Transverse colon (tissue), 4 donors: Measurements from ENCODE around the gene ERCC5. TPM values are rescaled to one million over a fixed set of nuclear protein-coding genes. Genes with fewer than 3 reads are reported as not detected.

Experiments used
- DNase-seq: peaks from one replicate; pipeline ENCODE4 v3.0.0-alpha.2; 2019
- H3K27ac ChIP-seq, 4 donors: fragments of 200-600 bp; sonication (generic); 2 replicates each; pipeline ENCODE4 v1.5.1; 2016 to 2018; ENCODE audit warnings: inconsistent platforms in 4 of 4
- H3K27me3 ChIP-seq: fragments of 200-600 bp; sonication (generic); 2 replicates; pipeline ENCODE4 v1.5.1; 2017; ENCODE audit warnings: inconsistent platforms
- H3K36me3 ChIP-seq, 4 donors: fragments of 200-600 bp; sonication (generic); 2 replicates each; pipeline ENCODE4 v1.5.1; 2017 to 2019; ENCODE audit warnings: inconsistent platforms in 4 of 4
- H3K4me1 ChIP-seq, 4 donors: fragments of 200-600 bp; sonication (generic); 2 replicates each; pipeline ENCODE4 v1.5.1; 2017 to 2020; ENCODE audit warnings: inconsistent platforms in 4 of 4
- H3K4me3 ChIP-seq, 4 donors: fragments of 200-600 bp; sonication (generic); 1 replicate in 1 of 4; 2 replicates in 3 of 4; pipeline versions ENCODE4 v1.5.1 to v1.6.1; 2017 to 2019; ENCODE audit warnings: inconsistent platforms in 4 of 4
- H3K9me3 ChIP-seq, 2 donors: fragments of 200-600 bp; sonication (generic); 2 replicates each; pipeline ENCODE4 v1.5.1; 2017 to 2019; ENCODE audit warnings: inconsistent platforms in 2 of 2
- CTCF ChIP-seq, 5 experiments: fragments of 200-600 bp in 3 of 5; fragments of 450-650 bp in 2 of 5; sonication (generic) in 3 of 5; IDR thresholded peaks; 1 replicate in 2 of 5; 2 replicates in 3 of 5; pipeline ENCODE4 v1.5.1; 2016 to 2017; ENCODE audit warnings: antibody characterized with exemption in 5 of 5, inconsistent platforms in 3 of 5, mild to moderate bottlenecking in 2 of 5, moderate library complexity in 1 of 5
- EP300 ChIP-seq: sonication (generic); formaldehyde crosslinking; IDR thresholded peaks from one replicate; pipeline ENCODE4 v1.6.1; 2017; ENCODE audit warnings: antibody characterized with exemption, low read depth
- POLR2A ChIP-seq: fragments of 450-650 bp; IDR thresholded peaks from one replicate; pipeline ENCODE4 v1.6.1; 2016; ENCODE audit warnings: antibody characterized with exemption, mild to moderate bottlenecking, moderate library complexity
- POLR2AphosphoS5 ChIP-seq, 3 donors: sonication (generic); formaldehyde crosslinking; IDR thresholded peaks; one replicate each; pipeline ENCODE4 v1.6.1; 2016; ENCODE audit warnings: antibody characterized with exemption in 3 of 3
- WGBS, 2 donors: methylation state at CpG; one replicate each; pipeline ENCODE4 v1.1.5; 2018; ENCODE audit warnings: low coverage in 1 of 2; 5-methylcytosine and 5-hydroxymethylcytosine counted together
- in situ Hi-C, 4 donors: fragments of 200-750 bp; cut with MboI; loops; one replicate each; pipeline versions ENCODE4 v1.15.0 to v1.15.1; 2017; ENCODE audit warnings: low sequenced_read_pairs in 3 of 4, low pct_ligation_motif_present in 1 of 4, low pct_unique_long_range_greater_than_20kb in 1 of 4
- intact Hi-C: fragments of 100-400 bp; cut with DNase I; formaldehyde crosslinking; loops from one replicate; pipeline ENCODE4 v1.15.1; 2023; ENCODE audit warnings: low total_unique reads
- total RNA-seq, 4 donors: library from RNA; depleted of rRNA; stranded (reverse); fragments of >200 nt; gene quantifications; one replicate each; pipeline ENCODE4 v1.1.0, GENCODE V29; 2016

The ERCC5 gene
- total RNA-seq, 4 donors from 2014 or later = 64.4 to 116 (median 84.9) TPM

- Histone ChIP-seq H3K9me3 (no peaks in the 10 kb centered on the region), H3K27me3 (no peaks in the 10 kb centered on the region), H3K4me1 (peaks cover 0 to 10% (median 0%) of the 10 kb centered on the region in 4 donors), H3K4me3 (no peak overlapping the region), H3K36me3 (peaks cover 0 to 50% (median 24%) of the 10 kb centered on the region in 4 donors), H3K27ac (no peak overlapping the region)
- no peak for TF ChIP-seq POLR2A
- no peak for TF ChIP-seq POLR2AphosphoS5 (IDR thresholded peaks at IDR 0.05)
- no peak for TF ChIP-seq EP300
- intact Hi-C loops (no loop called here), in situ Hi-C loops (no loop called here)
- DNase-seq = no peak
- WGBS, 2 donors = 78 to 88% methylated on average over 7 of the region's 7 CpGs
Measured at GRCh38 chr13:102872131-102872530, 26.3 kb downstream of the ERCC5 start.

GRCh38 chr13:102872531-102872930 is 26.7 kb downstream of the ERCC5 start:
- no peak for DNase-seq
- Histone ChIP-seq H3K9me3 (no peaks in the 10 kb centered on the region), H3K27ac (no peak overlapping the region), H3K27me3 (no peaks in the 10 kb centered on the region), H3K4me1 (peaks cover 0 to 10% (median 0%) of the 10 kb centered on the region in 4 donors), H3K4me3 (no peak overlapping the region), H3K36me3 (peaks cover 0 to 46% (median 22%) of the 10 kb centered on the region in 4 donors)
- no peak for TF ChIP-seq POLR2AphosphoS5 (IDR thresholded peaks at IDR 0.05)
- no peak for TF ChIP-seq EP300
- no peak for TF ChIP-seq POLR2A
- no peak for TF ChIP-seq CTCF (IDR thresholded peaks at IDR 0.05)
- 51 to 79% methylated on average over 1 of the region's 1 CpG for WGBS, 2 donors
- in situ Hi-C loops (no loop called here), intact Hi-C loops (no loop called here)

- H3K36me3 ChIP-seq = peaks cover 0 to 40% (median 18%) of the 10 kb centered on the region in 4 donors
- TF ChIP-seq EP300 = no peak
- no peak for TF ChIP-seq CTCF (IDR thresholded peaks at IDR 0.05)
- TF ChIP-seq POLR2AphosphoS5 (IDR thresholded peaks at IDR 0.05) = no peak
- TF ChIP-seq POLR2A = no peak
- WGBS, 2 donors = 47 to 58% methylated on average over 3 of the region's 3 CpGs
- peaks cover 0 to 10% (median 0%) of the 10 kb centered on the region in 4 donors for H3K4me1 ChIP-seq
- no peaks in the 10 kb centered on the region for H3K27me3 ChIP-seq
- in situ Hi-C loops (no loop called here), intact Hi-C loops (no loop called here)
- DNase-seq = no peak
- H3K9me3 ChIP-seq = no peaks in the 10 kb centered on the region
- no peak overlapping the region for H3K4me3 ChIP-seq
- H3K27ac ChIP-seq = no peak overlapping the region
Measured at GRCh38 chr13:102873653-102874052, 27.8 kb downstream of the ERCC5 start.

GRCh38 chr13:102875256-102875655 is 29.4 kb downstream of the ERCC5 start:
- in situ Hi-C loops = no loop called here
- intact Hi-C loops = no loop called here
- H3K36me3 ChIP-seq = peaks cover 0 to 40% (median 18%) of the 10 kb centered on the region in 4 donors
- peaks cover 0 to 10% (median 0%) of the 10 kb centered on the region in 4 donors for H3K4me1 ChIP-seq
- WGBS, 2 donors = 80 to 89% methylated on average over 4 of the region's 4 CpGs
- H3K4me3 ChIP-seq = no peak overlapping the region
- H3K9me3 ChIP-seq = no peaks in the 10 kb centered on the region
- no peak overlapping the region for H3K27ac ChIP-seq
- no peaks in the 10 kb centered on the region for H3K27me3 ChIP-seq
- TF ChIP-seq POLR2A (no peak), EP300 (no peak), POLR2AphosphoS5 (IDR thresholded peaks at IDR 0.05) (no peak), CTCF (IDR thresholded peaks at IDR 0.05) (no peak)
- DNase-seq = no peak

GRCh38 chr13:102877303-102877702 is 31.5 kb downstream of the ERCC5 start:
- Histone ChIP-seq H3K9me3 (no peaks in the 10 kb centered on the region), H3K4me1 (no peaks in the 10 kb centered on the region), H3K4me3 (no peak overlapping the region), H3K36me3 (peaks cover 0 to 35% (median 16%) of the 10 kb centered on the region in 4 donors), H3K27ac (no peak overlapping the region), H3K27me3 (no peaks in the 10 kb centered on the region)
- intact Hi-C loops = no loop called here
- in situ Hi-C loops = no loop called here
- TF ChIP-seq EP300 = no peak
- no peak for TF ChIP-seq CTCF (IDR thresholded peaks at IDR 0.05)
- TF ChIP-seq POLR2AphosphoS5 (IDR thresholded peaks at IDR 0.05) = no peak
- TF ChIP-seq POLR2A = no peak
- WGBS, 2 donors = 87 to 91% methylated on average over 1 of the region's 1 CpG
- DNase-seq = no peak
